Esophagus muscularis mucosa (tissue), 4 donors: Measurements from ENCODE around the gene S100B. TPM values are rescaled to one million over a fixed set of nuclear protein-coding genes. Genes with fewer than 3 reads are reported as not detected.
"Not testable (repeated sequence)": the region's sequence is repeated elsewhere in the genome, so short reads cannot be mapped to it uniquely, and the experiment has no call there.

ENCODE experiments used
- DNase-seq: peaks from one replicate; pipeline ENCODE4 v3.0.0-alpha.2; 2017; ENCODE audit errors: extremely low spot score
- H3K27ac ChIP-seq, 4 donors: fragments of 200-600 bp; sonication (generic); replicated peaks in 1 of 4; 1 replicate in 3 of 4; 2 replicates in 1 of 4; pipeline ENCODE4 v1.5.1; 2016 to 2019; ENCODE audit warnings: mild to moderate bottlenecking in 1 of 4
- H3K27me3 ChIP-seq, 4 donors: fragments of 200-600 bp; sonication (generic); one replicate each; pipeline versions ENCODE4 v1.5.1 to v1.6.0; 2016 to 2019
- H3K36me3 ChIP-seq, 4 donors: fragments of 200-600 bp; sonication (generic); one replicate each; pipeline ENCODE4 v1.5.1; 2016 to 2019
- H3K4me1 ChIP-seq, 4 donors: fragments of 200-600 bp; sonication (generic); one replicate each; pipeline ENCODE4 v1.5.1; 2016 to 2019
- H3K4me3 ChIP-seq, 4 donors: fragments of 200-600 bp; sonication (generic); 1 replicate in 2 of 4; 2 replicates in 2 of 4; pipeline ENCODE4 v1.5.1; 2016 to 2019; ENCODE audit warnings: mild to moderate bottlenecking in 4 of 4, moderate library complexity in 1 of 4
- H3K9me3 ChIP-seq, 4 donors: fragments of 200-600 bp; sonication (generic); 1 replicate in 3 of 4; 2 replicates in 1 of 4; pipeline ENCODE4 v1.5.1; 2016 to 2019
- EP300 ChIP-seq: sonication (generic); formaldehyde crosslinking; IDR thresholded peaks from one replicate; pipeline ENCODE4 v1.6.1; 2017; ENCODE audit warnings: antibody characterized with exemption
- POLR2A ChIP-seq: fragments of 450-650 bp; IDR thresholded peaks from one replicate; pipeline ENCODE4 v1.6.1; 2017; ENCODE audit warnings: antibody characterized with exemption, moderate library complexity, mild to moderate bottlenecking, low read depth
- POLR2AphosphoS5 ChIP-seq, 2 donors: sonication (generic); formaldehyde crosslinking; IDR thresholded peaks; one replicate each; pipeline ENCODE4 v1.6.1; 2017; ENCODE audit warnings: antibody characterized with exemption in 2 of 2
- WGBS: methylation state at CpG from one replicate; pipeline ENCODE4 v1.1.5; 2018; 5-methylcytosine and 5-hydroxymethylcytosine counted together
- intact Hi-C: fragments of 100-400 bp; cut with DNase I; formaldehyde crosslinking; loops from one replicate; pipeline ENCODE4 v1.15.1; 2023
- total RNA-seq, 4 donors: library from RNA; depleted of rRNA; stranded (reverse); fragments of >200 nt; gene quantifications; one replicate each; pipeline versions ENCODE4 v1.1.0 to v1.2.1, GENCODE V29; 2016
- TF ChIP-seq, protein P1 (sequence below), 3 experiments: fragments of 200-600 bp in 2 of 3; fragments of 450-650 bp in 1 of 3; sonication (generic) in 2 of 3; IDR thresholded peaks; one replicate each; pipeline ENCODE4 v1.5.1; 2017 to 2019; ENCODE audit warnings: antibody characterized with exemption in 3 of 3, mild to moderate bottlenecking in 2 of 3, moderate library complexity in 1 of 3

S100B gene
- total RNA-seq, 4 donors from 2014 or later, result 16.0 to 38.2 (median 30.7) TPM

GRCh38 chr21:46594276-46594675 is 10.6 kb downstream of the S100B start:
- intact Hi-C loops, result no loop called here
- H3K27ac ChIP-seq, result no peak overlapping the region

GRCh38 chr21:46585191-46585953 is 19.5 kb downstream of the S100B start:
- Histone ChIP-seq H3K4me3 (no peak overlapping the region), H3K9me3 (peaks cover 0 to 18% (median 4%) of the 10 kb centered on the region in 4 donors), H3K27ac (no peak overlapping the region), H3K36me3 (peaks cover 0 to 22% (median 11%) of the 10 kb centered on the region in 4 donors), H3K27me3 (no peaks in the 10 kb centered on the region), H3K4me1 (no peaks in the 10 kb centered on the region)
- intact Hi-C loops, result no loop called here
- no peak for DNase-seq
- WGBS, result 86% methylated on average over 7 of the region's 7 CpGs
- TF ChIP-seq EP300 (no peak), POLR2AphosphoS5 (IDR thresholded peaks at IDR 0.05) (no peak), POLR2A (no peak)
- TF ChIP-seq, protein P1, sequence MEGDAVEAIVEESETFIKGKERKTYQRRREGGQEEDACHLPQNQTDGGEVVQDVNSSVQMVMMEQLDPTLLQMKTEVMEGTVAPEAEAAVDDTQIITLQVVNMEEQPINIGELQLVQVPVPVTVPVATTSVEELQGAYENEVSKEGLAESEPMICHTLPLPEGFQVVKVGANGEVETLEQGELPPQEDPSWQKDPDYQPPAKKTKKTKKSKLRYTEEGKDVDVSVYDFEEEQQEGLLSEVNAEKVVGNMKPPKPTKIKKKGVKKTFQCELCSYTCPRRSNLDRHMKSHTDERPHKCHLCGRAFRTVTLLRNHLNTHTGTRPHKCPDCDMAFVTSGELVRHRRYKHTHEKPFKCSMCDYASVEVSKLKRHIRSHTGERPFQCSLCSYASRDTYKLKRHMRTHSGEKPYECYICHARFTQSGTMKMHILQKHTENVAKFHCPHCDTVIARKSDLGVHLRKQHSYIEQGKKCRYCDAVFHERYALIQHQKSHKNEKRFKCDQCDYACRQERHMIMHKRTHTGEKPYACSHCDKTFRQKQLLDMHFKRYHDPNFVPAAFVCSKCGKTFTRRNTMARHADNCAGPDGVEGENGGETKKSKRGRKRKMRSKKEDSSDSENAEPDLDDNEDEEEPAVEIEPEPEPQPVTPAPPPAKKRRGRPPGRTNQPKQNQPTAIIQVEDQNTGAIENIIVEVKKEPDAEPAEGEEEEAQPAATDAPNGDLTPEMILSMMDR (IDR thresholded peaks at IDR 0.05), result no peak

More at GRCh38 chr21:46594276-46594675, 10.6 kb downstream of the S100B start:
- Histone ChIP-seq H3K9me3 (peaks cover 0 to 13% (median 8%) of the 10 kb centered on the region in 4 donors), H3K4me3 (no peak overlapping the region), H3K36me3 (no peaks in the 10 kb centered on the region), H3K4me1 (peaks cover 10 to 12% (median 12%) of the 10 kb centered on the region in 4 donors), H3K27me3 (no peaks in the 10 kb centered on the region)
- DNase-seq, result no peak
- 90% methylated on average over 8 of the region's 8 CpGs for WGBS
- TF ChIP-seq POLR2A (no peak), EP300 (no peak), POLR2AphosphoS5 (IDR thresholded peaks at IDR 0.05) (no peak)
- TF ChIP-seq, protein P1 (IDR thresholded peaks at IDR 0.05), result no peak

GRCh38 chr21:46581780-46582307 is 23.0 kb downstream of the S100B start:
- Histone ChIP-seq H3K4me1 (no peaks in the 10 kb centered on the region), H3K27me3 (no peaks in the 10 kb centered on the region), H3K36me3 (peaks cover 0 to 22% (median 11%) of the 10 kb centered on the region in 4 donors), H3K27ac (no peak overlapping the region), H3K9me3 (peaks cover 0 to 17% (median 11%) of the 10 kb centered on the region in 4 donors), H3K4me3 (no peak overlapping the region)
- TF ChIP-seq POLR2A, result no peak
- no peak for TF ChIP-seq POLR2AphosphoS5 (IDR thresholded peaks at IDR 0.05)
- TF ChIP-seq EP300, result no peak
- TF ChIP-seq, protein P1 (IDR thresholded peaks at IDR 0.05), result no peak
- WGBS, result 100% methylated on average over 4 of the region's 5 CpGs
- DNase-seq, result no peak
- intact Hi-C loops, result no loop called here

- H3K27me3 ChIP-seq, DNase-seq, H3K4me3 ChIP-seq, intact Hi-C loops, H3K4me1 ChIP-seq, H3K27ac ChIP-seq: not testable (repeated sequence)
- H3K36me3 ChIP-seq, result peaks cover 0 to 22% (median 11%) of the 10 kb centered on the region in 4 donors
- 94% methylated on average over 2 of the region's 2 CpGs for WGBS
- peaks cover 0 to 17% (median 11%) of the 10 kb centered on the region in 4 donors for H3K9me3 ChIP-seq
Measured at GRCh38 chr21:46579394-46579793, 25.5 kb downstream of the S100B start.

GRCh38 chr21:46577786-46578185 is 27.1 kb downstream of the S100B start:
- H3K27me3 ChIP-seq, H3K4me1 ChIP-seq, DNase-seq, intact Hi-C loops, H3K4me3 ChIP-seq, H3K27ac ChIP-seq: not testable (repeated sequence)
- Histone ChIP-seq H3K9me3 (peaks cover 0 to 22% (median 11%) of the 10 kb centered on the region in 4 donors), H3K36me3 (peaks cover 5 to 24% (median 15%) of the 10 kb centered on the region in 4 donors)
- WGBS, result 96% methylated on average over 5 of the region's 5 CpGs
